ENCODE data around the gene CUL9.

CUL9 gene

DNA sequence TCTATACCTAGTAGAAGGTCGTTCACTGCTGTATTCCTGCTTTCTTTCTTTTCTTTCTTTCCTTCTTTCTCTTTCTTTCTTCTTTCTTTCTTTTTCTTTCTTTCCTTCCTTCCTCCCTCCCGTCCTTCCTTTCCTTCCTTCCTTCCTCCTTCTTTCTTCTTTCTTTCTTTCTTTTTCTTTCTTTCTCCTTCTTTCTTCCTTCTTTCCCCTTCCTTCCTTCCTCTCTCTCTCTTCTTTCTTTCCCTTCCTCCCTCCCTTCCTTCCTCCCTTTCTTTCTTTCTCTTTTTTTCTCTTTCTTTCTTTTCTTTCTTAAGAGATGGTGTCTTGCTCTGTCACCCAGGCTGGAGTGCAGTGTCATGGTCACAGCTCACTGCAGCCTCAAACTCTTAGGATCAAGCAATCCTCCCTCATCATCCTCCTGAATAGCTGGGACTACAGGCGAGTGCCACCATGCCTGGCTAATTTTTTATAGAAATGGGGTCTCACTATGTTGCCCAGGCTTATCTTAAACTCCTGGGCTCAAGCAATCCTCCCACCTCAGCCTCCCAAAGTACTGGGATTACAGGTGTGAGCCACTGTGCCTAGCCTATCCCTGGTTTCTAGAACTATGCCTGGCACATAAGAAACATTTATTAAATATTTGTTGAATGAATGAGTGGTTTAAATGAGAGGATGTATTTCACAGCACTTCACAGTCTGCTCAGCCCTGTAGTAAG lies 49.9 kb downstream of the CUL9 start:
- H2AFZ ChIP-seq (ENCODE audit: low read length) = no peak overlapping the region
- H3K9me3 ChIP-seq (replicated peaks; ENCODE audit: insufficient read depth, low read length) = no peaks in the 10 kb centered on the region
- no peaks in the 10 kb centered on the region for H3K27me3 ChIP-seq (replicated peaks; ENCODE audit: insufficient read depth, low read length)
- no peak overlapping the region for H3K9ac ChIP-seq (ENCODE audit: low read length)
- TF ChIP-seq, protein P1, sequence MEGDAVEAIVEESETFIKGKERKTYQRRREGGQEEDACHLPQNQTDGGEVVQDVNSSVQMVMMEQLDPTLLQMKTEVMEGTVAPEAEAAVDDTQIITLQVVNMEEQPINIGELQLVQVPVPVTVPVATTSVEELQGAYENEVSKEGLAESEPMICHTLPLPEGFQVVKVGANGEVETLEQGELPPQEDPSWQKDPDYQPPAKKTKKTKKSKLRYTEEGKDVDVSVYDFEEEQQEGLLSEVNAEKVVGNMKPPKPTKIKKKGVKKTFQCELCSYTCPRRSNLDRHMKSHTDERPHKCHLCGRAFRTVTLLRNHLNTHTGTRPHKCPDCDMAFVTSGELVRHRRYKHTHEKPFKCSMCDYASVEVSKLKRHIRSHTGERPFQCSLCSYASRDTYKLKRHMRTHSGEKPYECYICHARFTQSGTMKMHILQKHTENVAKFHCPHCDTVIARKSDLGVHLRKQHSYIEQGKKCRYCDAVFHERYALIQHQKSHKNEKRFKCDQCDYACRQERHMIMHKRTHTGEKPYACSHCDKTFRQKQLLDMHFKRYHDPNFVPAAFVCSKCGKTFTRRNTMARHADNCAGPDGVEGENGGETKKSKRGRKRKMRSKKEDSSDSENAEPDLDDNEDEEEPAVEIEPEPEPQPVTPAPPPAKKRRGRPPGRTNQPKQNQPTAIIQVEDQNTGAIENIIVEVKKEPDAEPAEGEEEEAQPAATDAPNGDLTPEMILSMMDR (IDR thresholded peaks at IDR 0.05; ENCODE audit: low read length) = no peak
- no peak for TF ChIP-seq EZH2 (optimal IDR thresholded peaks at IDR 0.05; ENCODE audit: low read depth, low read length)
- no peak for TF ChIP-seq EZH2phosphoT487 (IDR thresholded peaks at IDR 0.05; ENCODE audit: low read length)
- H3K4me1 ChIP-seq (ENCODE audit: low read length) = peaks cover 8% of the 10 kb centered on the region
- no peaks in the 10 kb centered on the region for H3K36me3 ChIP-seq (replicated peaks; ENCODE audit: insufficient read depth, low read length)
- H3K4me3 ChIP-seq (ENCODE audit: low read length) = no peak overlapping the region
- no peak overlapping the region for H3K4me2 ChIP-seq (ENCODE audit: low read depth, low read length)
- H3K9me2 ChIP-seq (replicated peaks; ENCODE audit: insufficient read depth, low read length) = no peaks in the 10 kb centered on the region
- H3F3A ChIP-seq (ENCODE audit: insufficient read depth, low read length) = 0 out of 2 replicates have a peak, but pooled peaks cover 2% of the 10 kb centered on the region
- DNase-seq = no peak
- H4K20me1 ChIP-seq (ENCODE audit: insufficient read depth, low read length) = no peaks in the 10 kb centered on the region
- H3K27ac ChIP-seq (ENCODE audit: low read length) = no peak overlapping the region
- peaks cover 19% of the 10 kb centered on the region for H3K79me2 ChIP-seq (ENCODE audit: low read length)

DNA sequence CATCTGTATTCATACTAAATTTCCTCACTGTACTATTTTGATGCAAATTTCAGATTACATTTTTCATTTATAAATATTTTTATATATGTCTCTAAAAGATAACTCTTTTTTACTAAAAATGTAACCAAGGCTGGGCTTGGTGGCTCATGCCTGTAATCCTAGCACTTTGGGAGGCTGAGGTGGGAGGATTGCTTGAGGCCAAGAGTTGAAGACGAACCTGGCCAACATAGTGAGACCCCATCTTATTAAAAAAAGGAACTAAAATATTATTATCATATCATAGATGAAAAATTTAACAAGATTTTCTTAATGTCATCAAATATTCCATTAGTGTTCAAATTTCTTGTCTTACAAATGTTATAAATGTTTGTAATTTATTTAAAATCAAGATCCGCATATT lies 53.8 kb downstream of the CUL9 start:
- no peak for DNase-seq
- H3K27ac ChIP-seq (ENCODE audit: low read length) = no peak overlapping the region
- H3K27me3 ChIP-seq (replicated peaks; ENCODE audit: insufficient read depth, low read length) = no peaks in the 10 kb centered on the region
- peaks cover 4% of the 10 kb centered on the region for H3F3A ChIP-seq (ENCODE audit: insufficient read depth, low read length)
- no peaks in the 10 kb centered on the region for H3K79me2 ChIP-seq (ENCODE audit: low read length)
- H3K36me3 ChIP-seq (replicated peaks; ENCODE audit: insufficient read depth, low read length) = no peaks in the 10 kb centered on the region
- TF ChIP-seq, protein P1 (IDR thresholded peaks at IDR 0.05; ENCODE audit: low read length) = no peak
- no peak for TF ChIP-seq EZH2 (optimal IDR thresholded peaks at IDR 0.05; ENCODE audit: low read depth, low read length)
- no peak for TF ChIP-seq EZH2phosphoT487 (IDR thresholded peaks at IDR 0.05; ENCODE audit: low read length)
- H3K9me2 ChIP-seq (replicated peaks; ENCODE audit: insufficient read depth, low read length) = no peaks in the 10 kb centered on the region
- no peak overlapping the region for H3K9ac ChIP-seq (ENCODE audit: low read length)
- no peaks in the 10 kb centered on the region for H3K9me3 ChIP-seq (replicated peaks; ENCODE audit: insufficient read depth, low read length)
- no peak overlapping the region for H3K4me3 ChIP-seq (ENCODE audit: low read length)
- H3K4me2 ChIP-seq (ENCODE audit: low read depth, low read length) = no peak overlapping the region
- no peaks in the 10 kb centered on the region for H4K20me1 ChIP-seq (ENCODE audit: insufficient read depth, low read length)
- no peak overlapping the region for H2AFZ ChIP-seq (ENCODE audit: low read length)
- peaks cover 5% of the 10 kb centered on the region for H3K4me1 ChIP-seq (ENCODE audit: low read length)

DNA sequence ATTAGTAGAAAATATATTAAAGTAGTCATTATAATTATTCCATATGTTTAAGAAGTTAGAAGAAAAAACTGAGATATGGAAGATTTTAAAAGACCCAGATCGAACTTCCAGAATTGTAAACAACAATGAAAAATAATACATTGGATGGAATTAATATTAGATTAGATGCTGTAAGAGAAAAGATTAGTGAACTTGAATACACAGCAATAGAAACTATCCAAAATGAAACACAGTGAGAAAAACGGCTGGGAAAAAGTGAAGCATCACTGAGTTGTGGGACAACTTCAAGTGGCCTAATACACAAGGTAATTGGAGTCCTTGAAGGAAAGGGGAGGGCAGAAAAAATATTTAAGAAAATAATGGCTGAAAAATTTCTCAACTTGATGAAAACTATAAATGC lies 57.1 kb downstream of the CUL9 start:
- H3K79me2 ChIP-seq (ENCODE audit: low read length) = no peaks in the 10 kb centered on the region
- H4K20me1 ChIP-seq (ENCODE audit: insufficient read depth, low read length) = no peaks in the 10 kb centered on the region
- peaks cover 10% of the 10 kb centered on the region for H3F3A ChIP-seq (ENCODE audit: insufficient read depth, low read length)
- no peaks in the 10 kb centered on the region for H3K9me3 ChIP-seq (replicated peaks; ENCODE audit: insufficient read depth, low read length)
- no peaks in the 10 kb centered on the region for H3K27me3 ChIP-seq (replicated peaks; ENCODE audit: insufficient read depth, low read length)
- H3K9me2 ChIP-seq (replicated peaks; ENCODE audit: insufficient read depth, low read length) = no peaks in the 10 kb centered on the region
- TF ChIP-seq, protein P1 (IDR thresholded peaks at IDR 0.05; ENCODE audit: low read length) = no peak
- no peak for TF ChIP-seq EZH2phosphoT487 (IDR thresholded peaks at IDR 0.05; ENCODE audit: low read length)
- no peak for TF ChIP-seq EZH2 (optimal IDR thresholded peaks at IDR 0.05; ENCODE audit: low read depth, low read length)
- no peak overlapping the region for H3K4me2 ChIP-seq (ENCODE audit: low read depth, low read length)
- H2AFZ ChIP-seq (ENCODE audit: low read length) = no peak overlapping the region
- peaks cover 16% of the 10 kb centered on the region for H3K4me1 ChIP-seq (ENCODE audit: low read length)
- H3K4me3 ChIP-seq (ENCODE audit: low read length) = no peak overlapping the region
- no peaks in the 10 kb centered on the region for H3K36me3 ChIP-seq (replicated peaks; ENCODE audit: insufficient read depth, low read length)
- no peak overlapping the region for H3K27ac ChIP-seq (ENCODE audit: low read length)
- no peak overlapping the region for H3K9ac ChIP-seq (ENCODE audit: low read length)
- no peak for DNase-seq
